Adrenal gland (tissue), 5 donors: ENCODE results near the gene KIF6.

Experiments used
- CTCF ChIP-seq, 6 experiments: fragments of 450-650 bp in 4 of 6; fragments of 200-600 bp in 2 of 6; sonication (generic) in 1 of 6; IDR thresholded peaks; 1 replicate in 5 of 6; 2 replicates in 1 of 6; pipeline versions ENCODE4 v1.5.1 to v1.8.0; 2016 to 2021; ENCODE audit warnings: antibody characterized with exemption in 6 of 6, mild to moderate bottlenecking in 2 of 6, moderate library complexity in 1 of 6
- POLR2A ChIP-seq, 2 donors: fragments of 450-650 bp; IDR thresholded peaks; one replicate each; pipeline ENCODE4 v1.6.1; 2017; ENCODE audit warnings: antibody characterized with exemption in 2 of 2, mild to moderate bottlenecking in 2 of 2, moderate library complexity in 1 of 2
- donor health status: DM: no; HTN: no; CAD: no.

- TF ChIP-seq CTCF (IDR thresholded peaks at IDR 0.05) (no peak), POLR2A (IDR thresholded peaks at IDR 0.05) (no peak)
These were observed 27.9 kb upstream of the KIF6 start for GRCh38 chr6:39752835-39753724.
